A172 (cell line): Measurements from ENCODE around the gene UXS1. TPM values are rescaled to one million over a fixed set of nuclear protein-coding genes. Genes with fewer than 3 reads are reported as not detected.
"Not testable (repeated sequence)": the region's sequence is repeated elsewhere in the genome, so short reads cannot be mapped to it uniquely, and the experiment has no call there.

Source experiments
- DNase-seq: peaks from one replicate; pipeline ENCODE4 v3.0.0-alpha.2; 2015; ENCODE audit warnings: low spot score
- total RNA-seq: library from RNA; depleted of rRNA; stranded (reverse); fragments of >200 nt; shearing (Covaris generic); gene quantifications from 2 replicates; pipeline ENCODE4 v1.2.3, GENCODE V29; 2014

UXS1 gene
- total RNA-seq, 1 experiment from 2014 or later: 31.5 TPM

- DNase-seq: no peak
Measured at GRCh38 chr2:106161341-106161740, 32.8 kb downstream of the UXS1 start.

- no peak for DNase-seq
Measured at GRCh38 chr2:106160786-106161261, 33.3 kb downstream of the UXS1 start.

GRCh38 chr2:106159866-106160785 lies 34.0 kb downstream of the UXS1 start:
- no peak for DNase-seq

GRCh38 chr2:106158871-106159270 lies 35.2 kb downstream of the UXS1 start:
- no peak for DNase-seq

GRCh38 chr2:106158131-106158530 lies 36.0 kb downstream of the UXS1 start:
- no peak for DNase-seq

- no peak for DNase-seq
Measured at GRCh38 chr2:106157416-106157815, 36.7 kb downstream of the UXS1 start.

- DNase-seq: no peak
Measured at GRCh38 chr2:106156305-106157296, 37.5 kb downstream of the UXS1 start.

GRCh38 chr2:106153781-106154180 lies 40.3 kb downstream of the UXS1 start:
- DNase-seq: no peak

GRCh38 chr2:106147665-106148064 lies 46.4 kb downstream of the UXS1 start:
- DNase-seq: no peak

- peak; percentile 74 for DNase-seq
Measured at GRCh38 chr2:106147159-106147558, 46.9 kb downstream of the UXS1 start.

GRCh38 chr2:106144621-106145331 lies 49.3 kb downstream of the UXS1 start:
- DNase-seq: peak; percentile 49

GRCh38 chr2:106143495-106144215 lies 50.4 kb downstream of the UXS1 start:
- peak; percentile 78 for DNase-seq

- no peak for DNase-seq
Measured at GRCh38 chr2:106142683-106143082, 51.4 kb downstream of the UXS1 start.

GRCh38 chr2:106140913-106141312 lies 53.2 kb downstream of the UXS1 start:
- DNase-seq: no peak

GRCh38 chr2:106140113-106140512 lies 54.0 kb downstream of the UXS1 start:
- no peak for DNase-seq

- no peak for DNase-seq
Measured at GRCh38 chr2:106139238-106139935, 54.7 kb downstream of the UXS1 start.

GRCh38 chr2:106138543-106139237 lies 55.4 kb downstream of the UXS1 start:
- no peak for DNase-seq

GRCh38 chr2:106137731-106138521 lies 56.2 kb downstream of the UXS1 start:
- DNase-seq: no peak

- not testable (repeated sequence) for DNase-seq
Measured at GRCh38 chr2:106131192-106131591, 62.9 kb downstream of the UXS1 start.
